GM18951 (cell line): ENCODE results near the gene FAM81A.
"Not testable (repeated sequence)": the region's sequence is repeated elsewhere in the genome, so short reads cannot be mapped to it uniquely, and the experiment has no call there.

Experiments used
- POLR2A ChIP-seq: IDR thresholded peaks from 4 replicates; pipeline ENCODE4 v1.6.1; 2011; ENCODE audit warnings: mild to moderate bottlenecking; ENCODE audit not compliant: insufficient read length, insufficient read depth; ENCODE audit errors: extremely low read depth
- in situ Hi-C: fragments of 300-500 bp; cut with MboI; formaldehyde crosslinking; loops from one replicate; pipeline ENCODE4 v1.12.0; 2022; ENCODE audit warnings: low sequenced_read_pairs, mixed read lengths, inconsistent platforms; ENCODE audit not compliant: unreplicated experiment

The FAM81A gene

GRCh38 chr15:59406446-59406845 lies 31.5 kb upstream of the FAM81A start:
- in situ Hi-C loops: no loop called here
- no peak for TF ChIP-seq POLR2A

- no peak for TF ChIP-seq POLR2A
- in situ Hi-C loops: no loop called here
Measured at GRCh38 chr15:59407946-59408345, 30.0 kb upstream of the FAM81A start.

DNA sequence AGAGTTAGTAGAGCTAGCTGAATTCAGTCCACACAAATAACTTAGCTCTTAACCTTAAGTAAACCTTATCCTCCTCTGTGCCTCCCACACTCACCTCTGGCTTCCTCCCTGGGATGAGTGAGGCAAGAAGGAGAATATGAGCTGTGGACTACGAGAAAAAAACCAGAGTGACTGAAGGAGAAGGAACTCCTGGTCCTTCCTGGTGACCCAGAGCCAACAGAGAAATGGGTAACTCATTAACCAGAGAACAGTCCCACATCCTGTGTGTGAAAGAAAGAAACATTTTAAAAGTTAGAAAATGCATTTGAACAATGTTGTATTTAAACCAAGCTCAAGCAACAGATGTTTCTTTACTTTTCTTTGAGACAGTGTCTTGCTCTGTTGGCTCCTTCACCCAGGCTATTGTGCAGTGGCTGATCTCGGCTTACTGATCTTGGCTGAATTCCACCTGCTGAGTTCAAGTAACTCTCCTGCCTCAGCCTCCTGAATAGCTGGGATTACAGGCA lies 27.5 kb upstream of the FAM81A start:
- peak; percentile 43 for TF ChIP-seq POLR2A
- in situ Hi-C loops: no loop called here

DNA sequence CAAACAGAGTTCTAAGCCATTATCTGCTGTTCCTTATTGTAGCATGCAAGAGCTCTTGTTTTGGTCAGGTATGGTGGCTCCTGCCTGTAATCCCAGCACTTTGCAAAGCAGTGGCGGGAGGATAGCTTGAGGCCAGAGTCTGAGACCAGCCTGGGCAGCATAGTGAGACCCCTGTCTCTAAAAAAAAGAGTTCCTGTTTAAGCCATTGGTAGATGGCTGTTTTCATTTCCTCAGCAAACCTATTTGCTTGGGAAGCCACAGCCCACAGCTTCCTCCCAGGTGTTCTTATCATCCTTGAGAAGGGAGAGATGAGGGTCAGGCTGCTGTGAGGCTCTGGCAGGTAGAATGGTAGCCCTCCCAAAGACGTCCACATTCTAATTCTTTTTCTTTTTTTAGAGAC lies 24.4 kb upstream of the FAM81A start:
- TF ChIP-seq POLR2A: no peak
- in situ Hi-C loops: no loop called here

GRCh38 chr15:59416816-59417215 lies 21.2 kb upstream of the FAM81A start:
- in situ Hi-C loops: no loop called here
- no peak for TF ChIP-seq POLR2A

- no peak for TF ChIP-seq POLR2A
- in situ Hi-C loops: no loop called here
Measured at GRCh38 chr15:59419170-59419569, 18.8 kb upstream of the FAM81A start.

- in situ Hi-C loops: no loop called here
- no peak for TF ChIP-seq POLR2A
Measured at GRCh38 chr15:59420108-59420507, 17.9 kb upstream of the FAM81A start.

- TF ChIP-seq POLR2A: no peak
Measured at GRCh38 chr15:59420986-59421618, 16.9 kb upstream of the FAM81A start.

DNA sequence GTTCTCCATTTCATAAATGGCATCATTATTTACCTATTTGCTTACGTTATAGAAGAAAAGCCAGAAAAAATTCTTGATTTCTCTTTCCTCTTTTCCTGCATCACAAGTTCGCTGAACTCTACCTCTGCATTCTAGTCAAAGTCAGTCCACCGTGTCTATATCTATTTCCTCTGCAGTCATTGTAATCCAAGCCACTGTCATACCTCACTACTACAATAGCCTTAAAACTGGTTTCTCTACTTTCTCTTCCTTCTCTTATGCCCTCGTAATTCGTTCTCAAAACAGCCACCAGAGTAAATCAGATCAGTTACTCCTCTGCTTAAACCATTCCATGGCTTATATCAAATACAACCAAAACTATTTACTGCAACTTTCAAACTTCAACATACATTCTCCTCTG lies 13.4 kb upstream of the FAM81A start:
- in situ Hi-C loops: no loop called here
- no peak for TF ChIP-seq POLR2A

More at GRCh38 chr15:59420986-59421618, 16.9 kb upstream of the FAM81A start:
- in situ Hi-C loops: no loop called here

- in situ Hi-C loops: not testable (repeated sequence)
Measured at GRCh38 chr15:59428898-59429297, 9.1 kb upstream of the FAM81A start.

DNA sequence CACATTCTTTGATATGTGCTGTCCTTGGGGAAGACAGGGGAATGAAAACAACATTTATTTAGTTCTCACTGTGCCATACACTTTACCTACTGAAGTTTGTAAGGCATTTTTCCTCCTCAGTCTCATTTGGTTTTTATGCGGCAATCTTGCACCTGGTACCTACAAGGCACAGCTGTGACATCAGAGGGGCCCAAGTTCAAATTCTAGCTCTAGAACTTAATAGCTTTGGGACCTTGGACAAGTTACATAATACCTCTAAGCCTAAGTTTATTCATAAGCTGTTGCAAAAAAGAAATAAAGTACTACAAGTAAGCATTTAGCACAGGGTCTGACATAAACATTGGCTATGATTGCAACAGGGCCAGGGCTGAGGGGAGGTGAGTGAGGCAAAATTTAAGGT lies 5.6 kb upstream of the FAM81A start:
- in situ Hi-C loops: no loop called here
- TF ChIP-seq POLR2A: no peak

GRCh38 chr15:59434481-59434880 lies 3.5 kb upstream of the FAM81A start:
- no peak for TF ChIP-seq POLR2A
- in situ Hi-C loops: no loop called here

- TF ChIP-seq POLR2A: no peak
- in situ Hi-C loops: no loop called here
Measured at GRCh38 chr15:59436774-59437141, 1.2 kb upstream of the FAM81A start.

DNA sequence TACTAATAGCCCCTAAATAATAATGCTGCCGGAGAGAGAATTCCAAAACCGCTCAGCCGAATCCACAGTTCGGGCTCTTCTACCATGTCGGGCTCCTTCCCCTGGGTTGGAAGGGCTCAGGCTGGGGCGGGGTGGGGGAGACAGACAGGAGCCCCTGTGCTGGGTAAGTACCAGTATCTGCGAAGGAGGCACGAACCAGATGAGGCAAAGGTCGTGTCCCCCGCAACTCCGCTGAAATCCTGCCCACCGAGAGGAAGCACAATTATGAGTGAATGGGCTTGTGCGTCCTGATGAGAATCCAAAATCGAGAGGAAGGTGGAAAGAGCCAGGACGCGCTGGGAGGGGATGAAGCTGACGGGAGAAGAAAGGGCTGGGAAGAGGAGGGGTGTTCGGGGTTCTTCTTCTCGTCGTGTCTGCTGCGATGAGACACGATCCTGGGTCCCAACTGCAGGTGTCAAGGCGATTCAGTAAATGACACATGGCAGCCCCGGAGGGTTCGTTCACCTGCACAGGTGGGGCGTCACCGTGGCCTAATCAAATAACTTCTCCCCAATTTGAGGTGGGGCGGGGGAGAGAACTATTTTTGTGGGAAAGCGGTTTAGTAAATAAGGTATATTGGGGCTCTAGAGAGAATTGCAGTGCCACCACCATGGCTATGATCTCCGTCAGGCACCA lies 707 bp upstream of the FAM81A start:
- in situ Hi-C loops: no loop called here
- TF ChIP-seq POLR2A: no peak
